ENCODE data around the gene ATCAY.

ATCAY gene

DNA sequence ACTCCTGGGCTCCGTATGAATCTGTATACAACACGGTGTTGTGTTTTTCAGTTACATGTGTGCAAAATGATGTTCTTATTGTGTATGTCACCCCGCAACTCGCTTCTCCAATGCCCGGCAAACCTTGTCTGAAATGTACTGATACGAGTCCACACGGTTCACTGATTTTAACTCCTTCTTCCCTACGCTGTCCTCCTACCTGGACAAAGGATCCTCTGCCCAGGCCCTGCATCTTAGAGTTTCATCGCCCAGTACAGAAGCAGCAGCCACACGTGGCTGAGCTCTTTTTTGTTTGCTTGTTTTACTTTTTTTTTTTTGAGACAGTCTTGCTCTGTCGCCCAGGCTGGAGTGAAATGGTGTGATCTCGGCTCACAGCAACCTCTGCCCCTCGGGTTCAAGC, 40.5 kb upstream of the ATCAY start:
- H3K36me3 ChIP-seq (ENCODE audit: control insufficient read depth in 2 of 2, insufficient read depth in 2 of 2, low read length in 2 of 2), result no peaks in the 10 kb centered on the region
- H3K4me3 ChIP-seq (ENCODE audit: low read length in 2 of 2), result no peak overlapping the region
- H3K4me1 ChIP-seq (ENCODE audit: control insufficient read depth, insufficient read depth, low read length), result no peaks in the 10 kb centered on the region
- H3K27ac ChIP-seq (ENCODE audit: low read length), result no peak overlapping the region
- H3K9me3 ChIP-seq (ENCODE audit: control insufficient read depth in 2 of 2, low read length in 2 of 2), result no peaks in the 10 kb centered on the region
- H3K9ac ChIP-seq (ENCODE audit: low read length in 2 of 2), result no peak overlapping the region
- peaks cover 0 to 3% of the 10 kb centered on the region in 2 donors for H3K27me3 ChIP-seq (ENCODE audit: control insufficient read depth in 1 of 2, insufficient read depth in 2 of 2, low read length in 2 of 2)

DNA sequence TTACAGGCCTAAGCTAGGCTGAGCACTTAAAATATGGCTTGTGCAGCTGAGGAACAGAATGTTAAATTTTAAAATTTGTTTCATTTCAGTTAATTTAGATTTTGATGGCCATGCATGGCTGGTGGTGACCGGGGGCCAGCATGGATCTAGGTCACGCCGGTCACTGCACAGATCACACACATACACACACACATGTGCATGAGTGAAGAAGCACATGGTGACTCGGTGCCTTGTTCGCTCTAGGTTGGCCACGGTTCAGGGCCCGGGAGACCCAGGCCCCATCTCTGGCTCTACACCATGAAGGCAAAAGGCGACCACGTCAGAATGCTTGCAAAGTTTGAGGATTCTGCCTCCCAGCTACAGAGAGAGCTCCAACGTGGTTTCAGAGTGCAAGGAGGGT, 39.7 kb upstream of the ATCAY start:
- H3K27me3 ChIP-seq (ENCODE audit: control insufficient read depth in 1 of 2, insufficient read depth in 2 of 2, low read length in 2 of 2), result peaks cover 0 to 3% of the 10 kb centered on the region in 2 donors
- H3K9me3 ChIP-seq (ENCODE audit: control insufficient read depth in 2 of 2, low read length in 2 of 2), result no peaks in the 10 kb centered on the region
- H3K4me1 ChIP-seq (ENCODE audit: control insufficient read depth, insufficient read depth, low read length), result no peaks in the 10 kb centered on the region
- no peaks in the 10 kb centered on the region for H3K36me3 ChIP-seq (ENCODE audit: control insufficient read depth in 2 of 2, insufficient read depth in 2 of 2, low read length in 2 of 2)
- H3K9ac ChIP-seq (ENCODE audit: low read length in 2 of 2), result no peak overlapping the region
- no peak overlapping the region for H3K4me3 ChIP-seq (ENCODE audit: low read length in 2 of 2)
- no peak overlapping the region for H3K27ac ChIP-seq (ENCODE audit: low read length)

DNA sequence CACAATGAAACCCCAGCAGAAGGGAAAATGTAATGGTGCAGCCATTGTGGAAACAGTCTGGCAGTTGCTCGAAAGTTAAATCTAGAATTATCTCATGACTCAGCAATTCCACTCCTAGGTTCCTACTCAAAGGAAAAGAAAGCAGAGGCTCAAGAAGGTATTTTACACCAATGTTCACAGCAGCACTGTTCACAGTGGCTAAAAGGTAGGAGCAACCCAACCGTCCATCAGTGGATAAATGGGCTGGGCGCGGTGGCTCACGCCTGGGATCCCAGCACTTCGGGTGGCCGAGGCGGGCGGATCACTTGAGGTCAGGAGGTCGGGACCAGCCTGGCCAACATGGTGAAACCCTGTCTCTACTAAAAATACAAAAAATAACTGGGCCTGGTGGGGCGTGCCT, 37.5 kb upstream of the ATCAY start:
- H3K36me3 ChIP-seq (ENCODE audit: control insufficient read depth in 2 of 2, insufficient read depth in 2 of 2, low read length in 2 of 2), result no peaks in the 10 kb centered on the region

DNA sequence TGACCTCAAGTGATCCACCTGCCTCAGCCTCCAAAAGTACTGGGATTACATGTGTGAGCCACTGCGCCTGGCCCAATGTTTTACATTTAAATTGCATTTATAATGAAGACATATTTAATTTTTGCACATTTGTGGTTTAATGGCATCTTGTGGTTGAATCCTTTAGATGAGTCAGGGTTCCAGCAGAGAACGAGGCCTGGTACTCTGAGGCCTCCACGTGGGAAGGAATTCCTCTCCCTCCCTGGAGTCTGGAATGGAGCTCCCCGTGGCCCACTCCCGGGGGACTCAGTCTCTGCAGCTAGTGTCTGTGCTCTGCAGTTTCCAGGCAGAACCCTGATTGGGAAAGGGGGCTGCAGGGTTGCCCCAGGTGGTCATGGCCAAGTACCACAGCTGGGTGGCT, 35.9 kb upstream of the ATCAY start:
- peaks cover 0 to 3% of the 10 kb centered on the region in 2 donors for H3K27me3 ChIP-seq (ENCODE audit: control insufficient read depth in 1 of 2, insufficient read depth in 2 of 2, low read length in 2 of 2)
- H3K36me3 ChIP-seq (ENCODE audit: control insufficient read depth in 2 of 2, insufficient read depth in 2 of 2, low read length in 2 of 2), result no peaks in the 10 kb centered on the region
- H3K4me3 ChIP-seq (ENCODE audit: low read length in 2 of 2), result no peak overlapping the region
- no peaks in the 10 kb centered on the region for H3K9me3 ChIP-seq (ENCODE audit: control insufficient read depth in 2 of 2, low read length in 2 of 2)
- H3K9ac ChIP-seq (ENCODE audit: low read length in 2 of 2), result no peak overlapping the region
- no peak overlapping the region for H3K27ac ChIP-seq (ENCODE audit: low read length)
- no peaks in the 10 kb centered on the region for H3K4me1 ChIP-seq (ENCODE audit: control insufficient read depth, insufficient read depth, low read length)

More for the DNA sequence above, 37.5 kb upstream of the ATCAY start:
- H3K9me3 ChIP-seq (ENCODE audit: control insufficient read depth in 2 of 2, low read length in 2 of 2), result no peaks in the 10 kb centered on the region
- no peak overlapping the region for H3K4me3 ChIP-seq (ENCODE audit: low read length in 2 of 2)
- H3K9ac ChIP-seq (ENCODE audit: low read length in 2 of 2), result no peak overlapping the region
- peaks cover 0 to 3% of the 10 kb centered on the region in 2 donors for H3K27me3 ChIP-seq (ENCODE audit: control insufficient read depth in 1 of 2, insufficient read depth in 2 of 2, low read length in 2 of 2)
- no peak overlapping the region for H3K27ac ChIP-seq (ENCODE audit: low read length)
- H3K4me1 ChIP-seq (ENCODE audit: control insufficient read depth, insufficient read depth, low read length), result no peaks in the 10 kb centered on the region

DNA sequence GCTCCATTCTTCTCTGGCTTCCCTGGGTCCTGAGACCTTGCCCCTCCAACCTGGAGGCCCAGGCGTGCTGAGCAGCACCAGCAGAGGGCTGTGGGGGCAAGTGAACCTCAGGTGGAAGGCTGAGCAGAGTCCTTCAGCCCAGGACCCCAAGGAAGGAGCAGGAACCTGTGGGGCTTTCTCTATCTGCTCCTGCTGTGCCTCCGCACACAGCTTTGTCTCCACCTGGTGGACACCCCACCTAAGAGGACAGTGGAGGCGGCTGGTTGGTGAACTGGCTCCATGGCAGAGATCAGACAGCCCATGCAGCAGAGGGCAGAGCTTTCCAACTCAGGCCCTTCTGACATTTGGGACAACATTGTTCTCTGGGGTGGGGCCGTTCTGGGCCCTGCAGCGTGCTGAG, 31.4 kb upstream of the ATCAY start:
- Histone ChIP-seq H3K27ac (ENCODE audit: low read length) (no peak overlapping the region), H3K9me3 (ENCODE audit: control insufficient read depth in 2 of 2, low read length in 2 of 2) (peaks cover 2 to 21% of the 10 kb centered on the region in 2 donors), H3K27me3 (ENCODE audit: control insufficient read depth in 1 of 2, insufficient read depth in 2 of 2, low read length in 2 of 2) (peaks cover 0 to 2% of the 10 kb centered on the region in 2 donors), H3K36me3 (ENCODE audit: control insufficient read depth in 2 of 2, insufficient read depth in 2 of 2, low read length in 2 of 2) (no peaks in the 10 kb centered on the region), H3K9ac (ENCODE audit: low read length in 2 of 2) (no peak overlapping the region), H3K4me1 (ENCODE audit: control insufficient read depth, insufficient read depth, low read length) (no peaks in the 10 kb centered on the region), H3K4me3 (ENCODE audit: low read length in 2 of 2) (no peak overlapping the region)

DNA sequence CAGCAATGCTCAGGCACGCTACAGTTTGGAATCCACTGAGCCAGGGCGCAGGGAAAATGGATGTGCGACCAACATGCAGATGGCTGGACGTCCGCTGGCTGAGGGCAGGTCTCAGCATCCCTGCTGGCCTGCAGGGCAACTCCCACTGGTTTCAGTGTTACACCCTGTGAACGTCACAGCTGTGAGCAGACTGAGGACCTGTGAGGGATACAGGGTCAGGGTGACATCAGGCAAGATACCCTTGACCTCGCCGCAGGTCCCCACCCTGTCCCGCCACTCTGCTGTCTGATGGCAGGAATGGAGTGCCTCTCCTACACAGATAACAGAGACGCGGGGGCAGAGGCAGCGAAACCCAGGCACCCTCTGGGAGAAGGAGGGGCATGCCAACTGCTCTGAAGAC, 30.7 kb upstream of the ATCAY start:
- Histone ChIP-seq H3K9ac (ENCODE audit: low read length in 2 of 2) (no peak overlapping the region), H3K4me1 (ENCODE audit: control insufficient read depth, insufficient read depth, low read length) (no peaks in the 10 kb centered on the region), H3K27me3 (ENCODE audit: control insufficient read depth in 1 of 2, insufficient read depth in 2 of 2, low read length in 2 of 2) (peaks cover 0 to 2% of the 10 kb centered on the region in 2 donors), H3K9me3 (ENCODE audit: control insufficient read depth in 2 of 2, low read length in 2 of 2) (peaks cover 2 to 21% of the 10 kb centered on the region in 2 donors), H3K36me3 (ENCODE audit: control insufficient read depth in 2 of 2, insufficient read depth in 2 of 2, low read length in 2 of 2) (no peaks in the 10 kb centered on the region), H3K4me3 (ENCODE audit: low read length in 2 of 2) (no peak overlapping the region), H3K27ac (ENCODE audit: low read length) (no peak overlapping the region)

DNA sequence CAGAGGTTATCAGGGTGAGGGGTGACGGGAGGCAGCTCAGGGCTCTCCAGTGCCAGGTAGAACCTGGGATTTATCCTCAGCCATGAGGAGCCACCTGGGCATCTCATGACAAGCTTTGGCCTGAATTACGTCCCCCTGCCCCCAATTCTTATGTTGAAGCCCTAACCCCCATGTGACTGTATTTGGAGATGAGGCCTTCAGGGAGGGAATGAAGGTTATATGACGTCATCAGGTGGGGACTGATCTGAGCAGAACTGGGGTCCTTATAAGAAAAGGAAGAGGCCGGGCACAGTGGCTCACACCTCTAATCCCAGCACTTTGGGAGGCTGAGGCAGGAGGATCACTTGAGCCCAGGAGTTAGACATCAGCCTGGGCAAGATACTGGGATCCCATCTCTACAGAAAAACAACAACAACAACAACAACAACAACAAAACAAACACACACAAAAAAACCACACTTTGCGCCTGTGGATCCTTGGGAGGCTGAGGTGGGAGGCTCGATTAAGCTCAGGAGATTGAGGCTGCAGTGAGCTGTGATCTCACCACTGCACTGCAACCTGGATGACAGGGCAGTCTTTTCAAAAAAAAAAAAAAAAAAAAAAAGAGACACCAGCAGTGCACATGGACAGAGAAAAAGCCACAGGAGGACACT, 30.0 kb upstream of the ATCAY start:
- no peaks in the 10 kb centered on the region for H3K4me1 ChIP-seq (ENCODE audit: control insufficient read depth, insufficient read depth, low read length)
- no peak overlapping the region for H3K4me3 ChIP-seq (ENCODE audit: low read length in 2 of 2)
- peaks cover 2 to 21% of the 10 kb centered on the region in 2 donors for H3K9me3 ChIP-seq (ENCODE audit: control insufficient read depth in 2 of 2, low read length in 2 of 2)
- no peaks in the 10 kb centered on the region for H3K27me3 ChIP-seq (ENCODE audit: control insufficient read depth in 1 of 2, insufficient read depth in 2 of 2, low read length in 2 of 2)
- H3K36me3 ChIP-seq (ENCODE audit: control insufficient read depth in 2 of 2, insufficient read depth in 2 of 2, low read length in 2 of 2), result no peaks in the 10 kb centered on the region
- no peak overlapping the region for H3K9ac ChIP-seq (ENCODE audit: low read length in 2 of 2)
- H3K27ac ChIP-seq (ENCODE audit: low read length), result no peak overlapping the region

DNA sequence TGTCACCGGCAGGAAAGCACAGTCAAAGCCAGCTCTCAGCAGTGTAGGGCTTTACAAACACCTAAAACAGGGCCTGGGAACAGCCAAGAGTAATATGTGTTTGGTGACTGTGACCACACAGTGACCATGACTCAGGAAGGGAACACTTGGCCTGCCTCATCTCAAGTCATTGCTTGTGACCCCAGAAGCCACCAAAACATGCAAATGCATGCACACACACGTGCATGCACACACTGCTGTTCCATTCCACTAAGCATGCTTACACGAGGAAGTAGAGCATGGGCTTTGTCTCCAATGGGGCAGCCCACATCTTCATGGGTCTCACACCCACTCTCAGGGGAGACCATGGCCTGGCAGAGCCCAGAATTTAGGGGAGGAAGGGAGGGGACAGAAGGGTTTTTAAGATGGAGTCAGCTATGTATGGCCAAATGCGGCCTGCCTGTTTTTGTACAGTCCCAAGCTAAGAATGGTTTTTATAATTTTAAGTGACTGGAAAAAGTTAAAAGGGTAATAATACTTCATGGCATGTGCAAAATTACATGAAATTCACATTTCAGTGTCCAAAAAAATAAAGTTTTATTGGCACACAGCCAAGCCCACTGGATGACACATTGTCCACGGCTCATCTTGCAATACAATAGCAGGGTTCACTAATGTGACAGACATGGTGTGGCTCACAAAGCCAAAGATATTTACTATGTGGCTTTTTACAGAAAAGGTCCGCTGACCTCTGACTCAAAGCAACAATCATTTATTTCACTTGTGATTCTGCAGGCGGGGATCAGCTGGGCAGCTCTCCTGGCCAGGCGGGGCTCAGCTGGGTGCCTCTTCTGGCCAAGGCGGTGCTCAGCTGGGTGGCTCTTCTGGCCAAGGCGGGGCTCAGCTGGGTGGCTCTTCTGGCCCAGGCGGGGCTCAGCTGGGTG, 29.0 kb upstream of the ATCAY start:
- Histone ChIP-seq H3K4me3 (ENCODE audit: low read length in 2 of 2) (no peak overlapping the region), H3K27me3 (ENCODE audit: control insufficient read depth in 1 of 2, insufficient read depth in 2 of 2, low read length in 2 of 2) (no peaks in the 10 kb centered on the region), H3K27ac (ENCODE audit: low read length) (no peak overlapping the region), H3K9me3 (ENCODE audit: control insufficient read depth in 2 of 2, low read length in 2 of 2) (peaks cover 2 to 21% of the 10 kb centered on the region in 2 donors), H3K36me3 (ENCODE audit: control insufficient read depth in 2 of 2, insufficient read depth in 2 of 2, low read length in 2 of 2) (no peaks in the 10 kb centered on the region), H3K9ac (ENCODE audit: low read length in 2 of 2) (no peak overlapping the region), H3K4me1 (ENCODE audit: control insufficient read depth, insufficient read depth, low read length) (no peaks in the 10 kb centered on the region)

DNA sequence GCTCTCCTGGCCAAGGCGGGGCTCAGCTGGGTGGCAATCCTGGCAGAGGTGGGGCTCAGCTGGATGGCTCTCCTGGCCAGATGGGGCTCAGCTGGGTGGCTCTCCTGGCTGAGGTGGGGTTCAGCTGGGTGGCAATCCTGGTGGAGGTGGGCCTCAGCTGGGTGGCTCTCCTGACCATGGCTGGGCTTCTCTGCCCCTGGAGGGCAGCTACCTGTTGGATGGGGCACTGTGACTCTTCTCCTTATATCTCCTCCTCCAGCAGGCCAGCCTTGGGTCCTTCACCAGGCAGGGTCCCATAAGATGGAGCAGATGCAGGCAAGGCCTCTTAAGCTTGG, 28.3 kb upstream of the ATCAY start:
- Histone ChIP-seq H3K4me1 (ENCODE audit: control insufficient read depth, insufficient read depth, low read length) (no peaks in the 10 kb centered on the region), H3K36me3 (ENCODE audit: control insufficient read depth in 2 of 2, insufficient read depth in 2 of 2, low read length in 2 of 2) (no peaks in the 10 kb centered on the region), H3K9ac (ENCODE audit: low read length in 2 of 2) (no peak overlapping the region), H3K27ac (ENCODE audit: low read length) (no peak overlapping the region), H3K4me3 (ENCODE audit: low read length in 2 of 2) (no peak overlapping the region), H3K27me3 (ENCODE audit: control insufficient read depth in 1 of 2, insufficient read depth in 2 of 2, low read length in 2 of 2) (no peaks in the 10 kb centered on the region), H3K9me3 (ENCODE audit: control insufficient read depth in 2 of 2, low read length in 2 of 2) (peaks cover 2 to 21% of the 10 kb centered on the region in 2 donors)

DNA sequence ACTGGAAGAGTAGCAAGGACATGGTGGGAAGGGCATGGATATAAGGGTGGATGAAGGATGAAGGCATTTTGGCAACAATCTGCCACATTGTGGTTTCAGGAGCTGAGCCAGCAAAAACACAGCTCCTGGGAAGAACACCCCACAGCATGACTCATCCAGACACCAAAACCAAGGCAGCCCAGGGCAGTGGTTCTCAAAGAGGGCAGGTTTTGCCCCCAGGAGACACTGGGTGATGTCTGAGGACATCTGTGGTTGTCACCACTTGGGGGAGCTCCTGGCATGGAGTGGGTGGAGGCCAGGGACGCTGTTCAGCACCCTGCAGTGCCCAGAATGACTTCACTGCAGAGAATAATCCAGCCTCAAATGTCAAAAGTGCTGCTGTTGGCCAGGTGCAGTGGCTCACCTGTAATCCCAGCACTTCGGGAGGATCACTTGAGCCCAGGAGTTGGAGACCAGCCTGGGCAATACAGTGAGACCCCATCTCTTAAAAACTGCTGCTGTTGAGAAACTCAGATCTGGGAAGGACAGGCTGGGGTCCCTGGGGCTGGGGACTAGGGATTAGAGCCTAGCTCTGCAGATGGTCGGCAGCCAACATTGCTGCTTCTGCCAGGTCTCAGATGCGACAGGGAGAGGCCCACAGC, 27.8 kb upstream of the ATCAY start:
- Histone ChIP-seq H3K4me1 (ENCODE audit: control insufficient read depth, insufficient read depth, low read length) (no peaks in the 10 kb centered on the region), H3K27ac (ENCODE audit: low read length) (no peak overlapping the region), H3K36me3 (ENCODE audit: control insufficient read depth in 2 of 2, insufficient read depth in 2 of 2, low read length in 2 of 2) (no peaks in the 10 kb centered on the region), H3K9ac (ENCODE audit: low read length in 2 of 2) (no peak overlapping the region), H3K27me3 (ENCODE audit: control insufficient read depth in 1 of 2, insufficient read depth in 2 of 2, low read length in 2 of 2) (no peaks in the 10 kb centered on the region), H3K4me3 (ENCODE audit: low read length in 2 of 2) (no peak overlapping the region), H3K9me3 (ENCODE audit: control insufficient read depth in 2 of 2, low read length in 2 of 2) (peaks cover 2 to 21% of the 10 kb centered on the region in 2 donors)
